ENCODE data around the gene ARHGAP26.

The ARHGAP26 gene

DNA sequence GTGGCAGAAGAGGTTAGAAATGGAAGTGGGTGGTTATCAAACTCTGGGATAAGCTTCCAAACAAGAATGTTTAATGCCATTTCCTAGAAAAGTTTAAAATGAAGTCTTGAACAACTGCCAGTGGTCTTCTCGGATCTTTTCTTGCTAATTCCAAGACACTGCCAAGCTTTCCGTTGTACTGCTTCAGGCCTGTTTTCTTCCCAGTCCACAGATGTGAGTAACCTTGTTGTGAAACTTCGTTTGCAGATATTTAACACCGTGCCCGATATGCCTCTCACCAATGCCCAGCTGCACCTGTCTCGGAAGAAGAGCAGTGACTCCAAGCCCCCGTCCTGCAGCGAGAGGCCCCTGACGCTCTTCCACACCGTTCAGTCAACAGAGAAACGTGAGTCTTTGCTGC is 363.5 kb downstream of the ARHGAP26 start:
- no peak for DNase-seq

DNA sequence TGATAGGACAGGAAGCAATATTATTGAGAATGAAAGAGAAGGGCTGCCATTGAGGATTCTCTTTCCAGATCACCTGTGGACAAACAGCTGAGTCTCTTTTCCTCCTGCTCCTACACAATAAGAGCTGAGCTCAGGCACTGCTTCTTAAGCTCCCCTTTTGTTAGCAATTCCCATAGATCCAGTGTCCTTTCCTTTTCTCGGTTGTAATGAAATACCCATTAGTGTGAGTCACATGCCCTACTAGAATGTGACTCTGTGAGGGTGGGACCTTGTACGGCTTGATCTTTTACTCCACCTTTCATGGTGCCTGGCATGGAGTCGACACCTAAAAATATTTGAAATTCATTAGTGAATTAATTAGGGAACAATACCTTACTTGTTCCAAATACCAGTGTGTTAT is 364.1 kb downstream of the ARHGAP26 start:
- no peak for DNase-seq

GRCh38 chr5:143134900-143135299 is 364.7 kb downstream of the ARHGAP26 start:
- no peak for DNase-seq

- DNase-seq: no peak
Measured at GRCh38 chr5:143135832-143136551, 365.8 kb downstream of the ARHGAP26 start.

DNA sequence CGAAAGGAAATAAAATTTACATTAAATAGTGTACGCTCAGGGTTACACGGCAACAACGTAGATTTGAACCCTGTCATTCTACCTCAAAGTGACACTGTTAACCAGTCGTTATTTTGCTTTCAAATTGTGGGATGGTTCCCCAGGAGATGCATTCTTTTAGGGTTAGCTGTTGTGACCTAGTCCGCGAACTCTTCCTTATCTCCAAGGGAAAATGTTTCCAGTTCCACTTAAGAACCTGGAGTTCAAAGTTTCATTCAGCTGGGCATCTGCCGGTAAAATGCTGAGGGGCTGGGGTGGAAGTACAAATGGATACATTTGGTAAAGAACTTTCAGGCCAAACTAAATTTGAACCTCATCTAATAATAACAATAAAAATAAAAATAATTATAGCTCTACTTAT is 368.7 kb downstream of the ARHGAP26 start:
- no peak for DNase-seq

DNA sequence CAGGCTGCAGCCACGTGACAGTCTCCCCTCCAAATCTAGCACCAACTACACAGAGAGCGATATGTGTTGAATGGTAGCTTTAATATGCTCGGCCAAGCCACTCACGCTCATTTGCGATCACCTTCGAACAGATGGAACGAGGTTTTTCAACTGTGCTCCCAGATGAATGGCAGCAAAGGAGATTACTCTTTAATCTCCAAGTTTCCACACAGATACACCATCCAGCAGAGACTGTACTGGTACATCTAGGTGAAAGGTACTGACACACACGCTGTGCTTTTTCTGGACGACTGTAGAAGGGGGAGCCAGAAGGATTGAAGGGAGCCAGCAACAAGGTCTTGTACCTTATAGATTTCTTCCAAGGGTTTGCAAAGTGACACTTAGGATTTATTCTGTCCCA is 369.4 kb downstream of the ARHGAP26 start:
- DNase-seq: no peak

- no peak for DNase-seq
Measured at GRCh38 chr5:143140492-143141203, 370.5 kb downstream of the ARHGAP26 start.

GRCh38 chr5:143141652-143142051 is 371.5 kb downstream of the ARHGAP26 start:
- no peak for DNase-seq

GRCh38 chr5:143142596-143143435 is 372.6 kb downstream of the ARHGAP26 start:
- no peak for DNase-seq

DNA sequence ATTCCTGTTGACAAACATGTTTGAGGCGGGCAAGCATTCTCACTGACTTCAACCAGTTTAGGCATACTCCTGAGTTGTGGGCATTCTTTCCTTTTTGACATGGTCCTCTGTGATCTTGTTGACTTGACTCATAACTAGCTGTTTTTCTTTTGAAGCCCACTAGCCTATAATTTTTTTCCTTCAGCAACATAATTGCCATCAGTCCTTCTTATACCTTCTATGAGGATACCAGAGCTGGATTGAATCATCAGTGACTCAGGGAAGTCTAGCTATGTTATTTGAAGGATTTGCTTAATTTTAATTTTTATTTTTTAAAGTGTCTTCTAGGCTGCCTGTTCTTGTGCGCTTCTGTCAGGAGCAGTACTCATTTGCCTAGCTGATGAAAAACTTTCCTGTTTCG is 373.8 kb downstream of the ARHGAP26 start:
- no peak for DNase-seq

DNA sequence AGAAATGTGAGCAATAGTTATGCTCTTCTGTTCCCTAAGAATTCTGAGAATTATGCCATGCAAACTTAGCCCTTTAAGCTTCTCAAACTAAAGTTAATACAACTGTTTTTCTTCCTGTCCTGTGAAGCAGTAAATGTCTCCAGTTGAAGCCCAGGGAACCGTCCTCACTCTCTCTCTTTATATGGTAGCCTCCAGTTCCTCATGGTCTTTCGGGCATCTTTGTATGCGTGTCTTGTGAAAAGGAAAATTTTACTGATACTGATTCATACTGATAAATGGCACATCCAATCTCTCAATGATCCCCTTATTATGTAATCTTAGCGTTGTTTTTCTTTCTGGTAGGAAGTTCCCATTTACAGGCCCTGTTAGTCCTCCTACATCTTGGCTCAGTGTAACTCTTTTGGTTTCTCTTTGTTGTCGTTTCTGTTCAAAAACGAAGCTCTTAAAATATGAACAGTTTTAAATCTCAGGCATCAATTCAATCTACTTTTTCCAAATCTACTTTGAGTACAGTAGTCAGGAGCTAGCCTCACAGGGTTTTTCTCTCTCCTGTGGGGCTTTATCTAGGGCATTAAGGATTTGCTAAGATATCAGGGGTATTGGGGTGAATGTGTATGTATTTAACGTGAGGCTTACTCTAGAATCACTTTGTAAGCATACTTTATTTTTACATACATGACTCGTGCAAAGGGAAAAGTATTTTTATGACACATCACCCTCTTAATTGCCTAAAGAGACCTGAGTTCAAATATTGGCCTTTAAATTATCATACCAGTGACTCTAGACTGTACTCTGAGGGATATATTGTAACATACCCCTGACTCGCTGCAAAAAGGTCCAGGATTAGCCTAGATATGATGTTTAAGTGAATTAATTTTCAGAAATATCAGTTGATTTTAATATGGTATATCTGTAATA is 375.3 kb downstream of the ARHGAP26 start:
- DNase-seq: no peak

- no peak for DNase-seq
Measured at GRCh38 chr5:143146161-143146560, 376.0 kb downstream of the ARHGAP26 start.

DNA sequence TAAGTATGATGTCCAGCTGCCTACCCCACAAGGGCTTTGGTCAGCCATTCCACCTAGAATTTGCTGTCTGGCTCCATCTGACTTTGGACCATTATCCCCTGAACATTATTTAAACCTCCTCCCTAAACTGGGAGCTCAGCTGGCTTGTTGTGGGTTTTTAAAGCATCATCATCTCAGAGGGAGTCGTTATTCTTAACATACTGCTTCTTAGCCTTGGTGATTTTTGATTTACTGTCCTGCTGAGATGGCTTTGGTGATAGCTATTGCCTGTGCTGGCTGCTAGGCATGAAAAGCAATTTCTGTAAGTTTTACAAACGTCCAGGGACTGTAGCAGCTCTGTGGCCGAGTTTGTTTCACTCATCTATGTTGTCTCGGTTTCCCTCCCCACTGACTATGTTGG is 377.2 kb downstream of the ARHGAP26 start:
- no peak for DNase-seq

DNA sequence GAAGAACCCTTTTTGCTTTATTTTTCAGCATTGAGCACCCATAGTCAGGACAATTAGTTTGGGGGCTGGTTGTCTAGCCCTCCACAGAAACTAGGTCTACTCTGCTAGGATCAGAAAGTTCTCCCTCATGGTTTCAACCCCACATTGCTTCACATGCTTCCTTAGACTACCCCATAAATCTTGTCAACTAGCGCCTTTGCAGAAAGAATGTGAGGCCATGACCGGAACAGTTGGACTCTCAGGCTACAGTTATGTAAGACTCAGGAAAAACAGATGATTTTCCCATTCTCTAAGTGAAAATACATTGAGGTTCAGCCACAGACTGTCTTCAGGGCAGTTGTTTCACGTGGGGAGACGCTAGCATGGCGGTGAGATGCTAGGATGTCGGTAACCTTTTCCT is 377.7 kb downstream of the ARHGAP26 start:
- DNase-seq: no peak

DNA sequence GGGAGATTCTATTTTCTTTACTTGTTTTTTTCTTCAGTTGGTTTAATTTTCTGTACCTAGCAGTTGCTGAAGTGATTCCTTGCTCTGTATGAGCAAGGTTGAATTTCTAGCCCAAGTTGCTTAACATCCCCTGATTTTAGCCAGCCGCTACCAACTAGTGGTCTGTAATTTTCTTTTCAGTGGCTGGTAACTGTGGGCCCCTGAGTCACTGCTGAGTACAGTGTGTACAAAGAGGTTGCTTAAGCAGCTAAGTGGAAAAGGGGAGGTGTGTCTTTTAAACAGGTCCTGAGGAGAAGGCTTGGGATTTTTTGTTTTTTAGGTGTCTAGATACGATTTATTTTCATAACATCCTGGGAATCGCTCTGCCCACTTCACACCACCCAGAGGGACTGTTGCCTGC is 378.6 kb downstream of the ARHGAP26 start:
- no peak for DNase-seq

- DNase-seq: no peak
Measured at GRCh38 chr5:143149759-143150158, 379.6 kb downstream of the ARHGAP26 start.

GRCh38 chr5:143151056-143151700 is 381.0 kb downstream of the ARHGAP26 start:
- no peak for DNase-seq

- no peak for DNase-seq
Measured at GRCh38 chr5:143152445-143152844, 382.3 kb downstream of the ARHGAP26 start.

DNA sequence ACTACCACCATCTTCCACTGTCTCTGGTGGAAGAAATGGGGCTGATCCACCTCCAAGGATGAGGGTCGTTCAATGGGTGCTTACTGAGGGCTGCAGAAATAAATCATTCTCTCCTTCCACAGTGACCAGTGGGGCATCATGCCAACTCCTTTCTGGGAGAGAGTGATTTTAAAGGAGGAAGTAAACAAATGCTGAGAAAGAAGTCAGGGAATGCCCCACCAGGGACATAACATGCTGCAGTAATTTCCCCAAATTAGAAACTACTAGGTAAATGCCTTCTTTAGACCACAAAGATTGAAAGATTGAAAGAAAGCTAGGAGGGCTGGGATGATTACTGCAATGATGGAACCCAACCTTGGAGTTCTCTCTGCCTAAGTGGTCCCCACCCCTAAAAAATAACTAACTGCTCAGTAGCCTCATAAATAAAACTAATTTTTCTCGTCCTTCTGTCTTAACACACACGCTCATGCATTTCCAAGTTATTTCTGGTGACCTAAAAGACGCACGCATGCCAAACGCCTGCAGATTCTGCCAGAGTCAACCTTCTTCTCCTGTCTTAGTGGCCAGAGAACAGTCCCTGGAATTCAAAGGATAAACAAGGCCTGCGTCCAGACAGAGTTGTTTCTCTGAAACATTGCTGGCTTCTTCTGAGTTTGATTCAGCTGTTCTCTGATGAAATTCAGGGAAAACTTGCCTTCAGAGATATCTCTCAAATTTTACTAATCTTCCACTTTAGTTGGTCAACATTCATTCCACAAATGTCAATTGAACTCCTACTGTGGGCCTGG is 383.3 kb downstream of the ARHGAP26 start:
- DNase-seq: no peak

GRCh38 chr5:143154510-143155370 is 384.6 kb downstream of the ARHGAP26 start:
- no peak for DNase-seq

Measured in NK-92 treated with Interleukin-12 subunit alpha and Interleukin-12 subunit beta, amount 100 ng/mL, for 24 hours (cell line).